Thymus (tissue), 11 donors: ENCODE data around the gene IL4. TPM values are rescaled to one million over a fixed set of nuclear protein-coding genes. Genes with fewer than 3 reads are reported as not detected.
"Not testable (repeated sequence)": the region's sequence is repeated elsewhere in the genome, so short reads cannot be mapped to it uniquely, and the experiment has no call there.

Experiments
- DNase-seq, 9 donors: peaks; one replicate each; pipeline ENCODE4 v3.0.0-alpha.2; 2013; ENCODE audit warnings: low spot score in 9 of 9, low read depth in 6 of 9, missing footprints in 1 of 9
- H3K27ac ChIP-seq, 2 donors: one replicate each; pipeline ENCODE4 v1.5.1; 2013; ENCODE audit warnings: control low read depth in 1 of 2, low read depth in 1 of 2, low read length in 1 of 2, mild to moderate bottlenecking in 1 of 2, moderate library complexity in 1 of 2
- H3K27me3 ChIP-seq, 2 donors: one replicate each; pipeline ENCODE4 v1.5.1; 2013; ENCODE audit warnings: low read length in 1 of 2; ENCODE audit not compliant: control insufficient read depth in 2 of 2, insufficient read depth in 1 of 2
- H3K36me3 ChIP-seq, 2 donors: one replicate each; pipeline ENCODE4 v1.5.1; 2013; ENCODE audit warnings: low read length in 1 of 2, mild to moderate bottlenecking in 1 of 2, moderate library complexity in 1 of 2; ENCODE audit not compliant: control insufficient read depth in 2 of 2, insufficient read depth in 2 of 2
- H3K4me1 ChIP-seq, 2 donors: one replicate each; pipeline ENCODE4 v1.5.1; 2013; ENCODE audit warnings: low read length in 2 of 2; ENCODE audit not compliant: control insufficient read depth in 2 of 2, insufficient read depth in 2 of 2
- H3K4me3 ChIP-seq, 2 donors: one replicate each; pipeline ENCODE4 v1.5.1; 2013; ENCODE audit warnings: low read length in 2 of 2, control low read depth in 1 of 2, mild to moderate bottlenecking in 1 of 2
- H3K9me3 ChIP-seq, 2 donors: one replicate each; pipeline ENCODE4 v1.5.1; 2013; ENCODE audit warnings: low read length in 1 of 2, mild to moderate bottlenecking in 1 of 2; ENCODE audit not compliant: control insufficient read depth in 2 of 2, insufficient read depth in 1 of 2
- WGBS: extraction: QIAGEN DNeasy Blood & Tissue Kit; methylation state at CpG from one replicate; pipeline ENCODE4 v1.1.7; 2013; 5-methylcytosine and 5-hydroxymethylcytosine counted together
- polyA plus RNA-seq: library from polyadenylated mRNA; stranded (reverse); fragments of 200-250 nt; gene quantifications from one replicate; pipeline ENCODE4 v1.2.3, GENCODE V29; 2013
- total RNA-seq: library from RNA; stranded (reverse); fragments of 120-200 nt; gene quantifications from one replicate; pipeline ENCODE4 v1.2.4, GENCODE V29; 2013
- donor health status: healthy.

Gene IL4
- total and polyA plus RNA-seq, 2 donors, result 0.59 to 4.5 TPM

DNA sequence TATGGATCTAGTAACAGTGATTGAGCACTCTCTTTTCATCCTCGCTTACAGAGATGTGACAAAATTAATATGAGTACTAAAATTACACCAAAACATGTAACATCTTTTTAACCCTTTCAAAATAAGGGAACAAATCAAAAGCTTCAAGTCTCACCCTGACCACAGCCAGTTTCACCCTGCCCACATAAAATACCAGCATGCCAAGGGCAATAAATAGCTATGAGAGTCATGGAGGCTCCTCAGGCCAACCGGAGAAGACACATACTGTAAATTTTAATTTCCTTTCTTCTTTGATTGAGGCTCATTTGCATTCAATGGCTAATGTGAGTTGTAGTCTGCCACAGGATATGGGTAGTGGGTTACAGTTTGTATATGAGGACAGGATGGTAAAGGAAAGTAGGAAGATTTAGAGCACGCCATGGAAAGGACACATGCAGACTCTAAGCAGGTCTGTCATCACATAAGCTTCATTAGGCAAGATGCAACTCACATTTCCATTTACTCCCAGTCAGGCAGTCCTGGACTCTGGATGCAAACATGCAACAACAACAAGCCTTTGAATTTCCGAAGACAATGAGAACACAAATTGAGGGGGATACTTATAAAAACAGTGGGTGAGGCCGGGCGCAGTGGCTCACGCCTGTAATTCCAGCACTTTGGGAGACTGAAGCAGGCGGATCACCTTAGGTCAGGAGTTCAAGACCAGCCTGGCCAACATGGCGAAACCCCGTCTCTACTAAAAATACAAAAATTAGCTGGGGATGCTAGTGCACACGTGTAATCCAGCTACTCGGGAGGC lies 11.3 kb downstream of the IL4 start:
- WGBS, result 94% methylated on average over 12 of the region's 12 CpGs
- H3K27me3 ChIP-seq, result no peaks in the 10 kb centered on the region
- no peaks in the 10 kb centered on the region for H3K36me3 ChIP-seq
- no peak for DNase-seq
- peaks cover 9 to 40% of the 10 kb centered on the region in 2 donors for H3K4me1 ChIP-seq
- no peak overlapping the region for H3K27ac ChIP-seq
- no peaks in the 10 kb centered on the region for H3K9me3 ChIP-seq
- no peak overlapping the region for H3K4me3 ChIP-seq

DNA sequence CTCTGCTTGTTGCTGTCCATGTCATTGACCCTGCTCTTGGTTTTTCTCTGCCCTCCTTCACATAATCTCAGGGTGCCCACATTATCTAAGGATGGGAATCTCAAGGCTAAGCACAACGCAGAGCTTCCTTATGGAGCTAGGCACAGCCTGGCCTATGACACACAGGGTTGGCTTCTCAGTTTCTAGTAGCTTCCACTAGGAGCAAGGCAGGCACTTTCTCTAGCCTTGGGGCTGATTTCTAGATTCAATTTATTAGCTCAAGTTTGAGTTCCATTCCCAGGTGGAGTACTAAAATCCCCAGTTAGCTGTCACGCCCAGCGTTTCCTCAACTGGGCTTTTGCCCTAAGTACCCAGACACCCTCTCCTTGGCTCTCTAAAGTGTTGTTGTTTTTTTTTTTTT lies 12.4 kb downstream of the IL4 start:
- H3K36me3 ChIP-seq, result no peaks in the 10 kb centered on the region
- H3K4me1 ChIP-seq, result peaks cover 9 to 40% of the 10 kb centered on the region in 2 donors
- H3K4me3 ChIP-seq, result no peak overlapping the region
- H3K9me3 ChIP-seq, result no peaks in the 10 kb centered on the region
- DNase-seq, result no peak
- H3K27ac ChIP-seq, result no peak overlapping the region
- H3K27me3 ChIP-seq, result no peaks in the 10 kb centered on the region
- WGBS, result 98% methylated on average over 3 of the region's 3 CpGs

DNA sequence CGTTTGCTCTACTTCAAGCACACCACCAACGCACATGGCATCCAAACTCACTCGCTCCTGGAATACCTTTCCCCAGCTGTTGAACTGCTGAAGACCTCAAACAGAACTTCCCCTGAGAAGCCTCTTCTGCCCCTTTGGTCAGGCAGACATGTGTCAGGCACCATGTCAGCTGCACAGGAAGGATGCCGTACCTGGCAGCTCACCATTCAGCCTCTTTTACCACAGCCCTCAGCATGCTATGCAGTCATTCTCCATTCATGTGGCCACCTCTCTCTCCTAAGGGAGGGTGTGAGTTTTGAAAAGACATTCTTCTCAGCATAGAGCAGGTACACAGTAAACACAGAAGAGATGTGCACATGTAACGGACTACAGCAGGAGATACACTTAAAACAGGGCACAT lies 14.2 kb downstream of the IL4 start:
- H3K36me3 ChIP-seq, result no peaks in the 10 kb centered on the region
- H3K4me1 ChIP-seq, result peaks cover 9 to 40% of the 10 kb centered on the region in 2 donors
- no peaks in the 10 kb centered on the region for H3K27me3 ChIP-seq
- peak; percentile 45 to 88 (median 64) for DNase-seq
- WGBS, result 12% methylated on average over 5 of the region's 5 CpGs
- H3K4me3 ChIP-seq, result no peak overlapping the region
- peak overlapping the region in 1 of 2 donors; percentile 77 for H3K27ac ChIP-seq
- H3K9me3 ChIP-seq, result no peaks in the 10 kb centered on the region

- Histone ChIP-seq H3K27me3 (no peaks in the 10 kb centered on the region), H3K9me3 (no peaks in the 10 kb centered on the region), H3K27ac (peak overlapping the region in 1 of 2 donors; percentile 77), H3K36me3 (no peaks in the 10 kb centered on the region), H3K4me3 (no peak overlapping the region), H3K4me1 (peaks cover 9 to 40% of the 10 kb centered on the region in 2 donors)
- 11% methylated on average over 7 of the region's 7 CpGs for WGBS
- peak in 3 of 9 donors; percentile 12 to 55 (median 34) for DNase-seq
Observed at GRCh38 chr5:132688536-132689339, 14.9 kb downstream of the IL4 start.

DNA sequence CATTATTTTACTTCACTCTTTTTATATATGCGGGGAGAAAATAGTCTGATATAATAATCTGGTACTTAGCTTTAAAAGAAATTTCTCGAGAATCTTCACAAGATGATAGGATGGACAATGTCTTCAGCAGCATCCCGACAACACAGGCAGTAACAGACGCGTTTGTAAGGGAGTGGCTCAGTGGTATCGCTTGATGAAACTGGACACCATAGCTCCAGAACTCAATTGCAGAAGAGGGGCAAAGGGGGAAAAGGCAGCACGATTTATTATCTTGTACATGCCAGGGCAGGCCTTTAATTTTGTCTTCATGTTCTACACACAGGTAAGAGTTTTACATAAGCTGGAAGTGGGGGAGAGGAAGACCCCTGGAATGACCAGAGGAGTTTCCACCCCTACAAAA lies 15.7 kb downstream of the IL4 start:
- no peak for DNase-seq
- no peaks in the 10 kb centered on the region for H3K27me3 ChIP-seq
- no peaks in the 10 kb centered on the region for H3K36me3 ChIP-seq
- no peaks in the 10 kb centered on the region for H3K9me3 ChIP-seq
- peak overlapping the region in 1 of 2 donors; percentile 53 for H3K27ac ChIP-seq
- peaks cover 9 to 40% of the 10 kb centered on the region in 2 donors for H3K4me1 ChIP-seq
- H3K4me3 ChIP-seq, result no peak overlapping the region
- 92% methylated on average over 7 of the region's 7 CpGs for WGBS

GRCh38 chr5:132690156-132690555 lies 16.4 kb downstream of the IL4 start:
- Histone ChIP-seq H3K9me3 (no peaks in the 10 kb centered on the region), H3K4me3 (no peak overlapping the region), H3K4me1 (peaks cover 9 to 38% of the 10 kb centered on the region in 2 donors), H3K27me3 (no peaks in the 10 kb centered on the region), H3K27ac (no peak overlapping the region), H3K36me3 (no peaks in the 10 kb centered on the region)
- WGBS, result 96% methylated on average over 3 of the region's 3 CpGs
- DNase-seq, result no peak

GRCh38 chr5:132691755-132692631 lies 18.2 kb downstream of the IL4 start:
- H3K27ac ChIP-seq, result peak overlapping the region in 1 of 2 donors; percentile 41
- H3K27me3 ChIP-seq, H3K36me3 ChIP-seq, H3K4me3 ChIP-seq, DNase-seq, H3K9me3 ChIP-seq: not testable (repeated sequence)
- peaks cover 6 to 29% of the 10 kb centered on the region in 2 donors for H3K4me1 ChIP-seq
- 55% methylated on average over 5 of the region's 5 CpGs for WGBS

DNA sequence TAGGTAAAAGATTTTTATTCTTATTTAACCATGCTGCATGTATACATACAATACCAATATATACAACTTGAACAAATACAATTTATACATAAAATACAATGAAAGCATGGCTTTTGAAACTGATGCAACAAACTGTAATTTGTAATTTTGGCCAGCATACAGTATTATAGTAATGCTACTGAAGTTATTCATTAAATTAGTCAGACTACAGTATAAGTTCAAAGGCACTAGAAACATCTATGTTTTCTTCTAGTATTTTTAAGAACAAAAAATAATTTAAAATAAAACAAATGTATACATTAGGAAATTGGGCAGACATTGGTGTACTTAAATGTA lies 18.8 kb downstream of the IL4 start:
- H3K36me3 ChIP-seq, result no peaks in the 10 kb centered on the region
- no peak for DNase-seq
- peaks cover 5 to 23% of the 10 kb centered on the region in 2 donors for H3K4me1 ChIP-seq
- H3K9me3 ChIP-seq, result no peaks in the 10 kb centered on the region
- peak overlapping the region in 1 of 2 donors; percentile 41 for H3K27ac ChIP-seq
- H3K27me3 ChIP-seq, result no peaks in the 10 kb centered on the region
- no peak overlapping the region for H3K4me3 ChIP-seq
